ENCODE results near the gene HYKK.
"Not testable (repeated sequence)": the region's sequence is repeated elsewhere in the genome, so short reads cannot be mapped to it uniquely, and the experiment has no call there.

Gene HYKK

DNA sequence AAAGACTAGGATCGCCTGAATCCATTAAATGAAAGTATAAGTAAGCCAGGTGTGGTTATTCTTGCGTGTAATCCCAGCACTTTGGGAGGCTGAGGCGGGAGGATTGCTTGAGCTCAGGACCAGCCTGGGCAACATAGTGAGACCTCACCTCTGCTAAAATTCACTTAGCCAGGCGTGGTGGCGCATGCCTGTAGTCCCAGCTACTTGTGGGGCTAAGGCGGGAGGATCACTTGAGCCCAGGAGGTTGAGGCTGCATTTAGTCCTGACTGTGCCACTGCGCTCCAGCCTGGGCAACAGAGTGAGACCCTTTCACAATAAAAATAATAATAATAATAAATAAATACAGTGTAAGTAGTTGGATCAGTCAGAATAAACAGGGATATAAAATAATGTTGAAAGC, 25.5 kb upstream of the HYKK start:
- no peak for DNase-seq (ENCODE audit: low read depth in 2 of 2)
- TF ChIP-seq, protein P1, sequence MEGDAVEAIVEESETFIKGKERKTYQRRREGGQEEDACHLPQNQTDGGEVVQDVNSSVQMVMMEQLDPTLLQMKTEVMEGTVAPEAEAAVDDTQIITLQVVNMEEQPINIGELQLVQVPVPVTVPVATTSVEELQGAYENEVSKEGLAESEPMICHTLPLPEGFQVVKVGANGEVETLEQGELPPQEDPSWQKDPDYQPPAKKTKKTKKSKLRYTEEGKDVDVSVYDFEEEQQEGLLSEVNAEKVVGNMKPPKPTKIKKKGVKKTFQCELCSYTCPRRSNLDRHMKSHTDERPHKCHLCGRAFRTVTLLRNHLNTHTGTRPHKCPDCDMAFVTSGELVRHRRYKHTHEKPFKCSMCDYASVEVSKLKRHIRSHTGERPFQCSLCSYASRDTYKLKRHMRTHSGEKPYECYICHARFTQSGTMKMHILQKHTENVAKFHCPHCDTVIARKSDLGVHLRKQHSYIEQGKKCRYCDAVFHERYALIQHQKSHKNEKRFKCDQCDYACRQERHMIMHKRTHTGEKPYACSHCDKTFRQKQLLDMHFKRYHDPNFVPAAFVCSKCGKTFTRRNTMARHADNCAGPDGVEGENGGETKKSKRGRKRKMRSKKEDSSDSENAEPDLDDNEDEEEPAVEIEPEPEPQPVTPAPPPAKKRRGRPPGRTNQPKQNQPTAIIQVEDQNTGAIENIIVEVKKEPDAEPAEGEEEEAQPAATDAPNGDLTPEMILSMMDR (IDR thresholded peaks at IDR 0.05; ENCODE audit: low read depth, low read length): no peak

DNA sequence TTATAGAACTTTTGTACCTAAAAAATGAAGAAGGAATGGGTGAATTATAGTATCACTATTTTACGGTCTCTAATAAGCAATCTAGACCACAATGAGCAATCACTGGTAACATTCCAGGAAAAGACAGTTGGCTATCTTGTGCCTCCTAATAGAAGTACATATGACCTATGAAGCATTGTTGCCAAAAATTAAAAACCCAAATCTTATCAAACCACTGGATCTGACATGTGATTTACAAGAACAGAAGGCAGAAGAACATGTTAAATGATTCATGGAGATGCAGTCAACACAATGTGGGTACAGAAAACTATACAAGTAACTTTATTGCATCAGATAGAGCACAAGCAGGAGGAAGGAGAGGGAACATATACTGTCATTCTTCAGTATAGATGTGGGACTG, 14.5 kb upstream of the HYKK start:
- peak; percentile 24 to 51 for DNase-seq (ENCODE audit: low read depth in 2 of 2)
- TF ChIP-seq, protein P1 (IDR thresholded peaks at IDR 0.05; ENCODE audit: low read depth, low read length): no peak
- H3K4me3 ChIP-seq (replicated peaks in 1 of 2; ENCODE audit: low read depth in 2 of 2, low read length in 2 of 2): no peak overlapping the region

More for the DNA sequence above, 25.5 kb upstream of the HYKK start:
- no peak overlapping the region for H3K4me3 ChIP-seq (replicated peaks in 1 of 2; ENCODE audit: low read depth in 2 of 2, low read length in 2 of 2)

DNA sequence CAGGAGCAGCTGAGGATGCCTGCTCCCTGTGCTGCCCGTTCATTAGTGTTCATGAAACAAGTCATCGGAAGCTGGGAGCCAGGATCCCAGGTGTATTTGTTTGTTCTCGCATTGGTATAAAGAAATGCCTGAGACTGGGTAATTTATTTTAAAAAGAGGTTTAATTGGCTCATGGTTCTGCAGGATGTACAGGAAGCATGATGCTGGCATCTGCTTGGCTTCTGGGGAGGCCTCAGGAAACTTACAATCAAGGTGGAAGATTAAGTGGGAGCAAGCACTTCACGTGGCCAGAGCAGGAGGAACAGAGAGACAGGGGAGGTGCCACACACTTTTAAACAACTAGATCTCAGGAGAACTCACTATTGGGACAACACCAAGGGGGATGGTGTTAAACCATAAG, 5.5 kb upstream of the HYKK start:
- H3K4me3 ChIP-seq (replicated peaks in 1 of 2; ENCODE audit: low read depth in 2 of 2, low read length in 2 of 2): no peak overlapping the region
- no peak for DNase-seq (ENCODE audit: low read depth in 2 of 2)
- TF ChIP-seq, protein P1 (IDR thresholded peaks at IDR 0.05; ENCODE audit: low read depth, low read length): no peak

DNA sequence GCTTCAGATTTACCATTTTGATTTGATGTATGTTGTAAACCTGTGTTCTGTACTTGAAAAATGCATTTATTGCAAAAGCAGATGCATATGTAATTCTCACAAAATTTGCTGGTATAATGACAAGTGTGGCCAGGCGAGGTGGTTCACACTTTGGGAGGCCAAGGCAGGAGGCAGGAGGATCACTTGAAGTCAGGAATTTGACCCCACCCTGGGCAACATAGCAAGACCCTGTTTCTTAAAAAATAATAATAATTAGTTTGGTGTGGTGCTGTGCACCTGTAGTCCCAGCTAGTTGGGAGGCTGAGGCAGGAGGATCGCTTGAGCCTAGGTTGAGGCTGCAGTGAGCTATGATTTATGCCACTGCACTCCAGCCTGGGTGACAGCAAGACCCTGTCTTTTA, 4.7 kb upstream of the HYKK start:
- no peak overlapping the region for H3K4me3 ChIP-seq (replicated peaks in 1 of 2; ENCODE audit: low read depth in 2 of 2, low read length in 2 of 2)
- no peak for DNase-seq (ENCODE audit: low read depth in 2 of 2)
- TF ChIP-seq, protein P1 (IDR thresholded peaks at IDR 0.05; ENCODE audit: low read depth, low read length): no peak

DNA sequence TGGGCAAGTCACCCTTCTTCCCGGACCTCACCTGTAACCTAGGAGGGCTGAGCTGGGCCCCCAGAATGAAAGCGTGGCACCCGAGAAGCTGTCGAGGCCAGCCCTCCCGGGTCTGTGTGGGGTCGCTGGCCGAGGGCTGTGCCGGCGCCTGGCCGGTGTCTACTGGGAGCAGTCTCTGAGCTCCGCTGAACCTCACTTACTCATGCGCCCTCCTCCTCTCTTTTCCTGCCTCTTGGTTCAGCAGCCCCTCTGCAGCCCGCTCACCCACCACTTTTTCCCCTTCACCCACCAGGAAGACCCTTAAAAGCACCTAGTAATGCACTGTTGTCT, 419 bp downstream of the HYKK start:
- TF ChIP-seq, protein P1 (IDR thresholded peaks at IDR 0.05; ENCODE audit: low read depth, low read length): no peak
- peak overlapping the region; percentile 93 to 94 for H3K4me3 ChIP-seq (replicated peaks in 1 of 2; ENCODE audit: low read depth in 2 of 2, low read length in 2 of 2)
- DNase-seq (ENCODE audit: low read depth in 2 of 2): no peak

DNA sequence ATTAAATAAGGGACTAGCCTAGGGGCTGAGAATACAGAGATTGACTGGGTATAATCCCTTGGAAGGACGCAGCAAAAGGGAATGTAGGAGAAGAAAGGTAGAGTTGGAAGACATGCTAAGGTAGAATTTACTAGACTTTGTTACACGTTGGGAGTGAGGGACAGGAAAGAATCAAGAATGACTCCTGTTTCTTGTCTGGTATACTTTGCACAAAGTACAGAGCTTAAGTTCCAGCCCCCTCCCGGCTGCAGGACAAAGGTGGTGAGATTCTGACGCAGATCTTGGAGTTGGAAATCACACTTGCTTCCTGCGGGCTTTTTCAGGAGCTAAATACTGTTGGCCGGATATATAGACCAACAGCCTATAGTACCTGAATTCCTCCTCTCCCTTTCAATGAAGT, 895 bp downstream of the HYKK start:
- TF ChIP-seq, protein P1 (IDR thresholded peaks at IDR 0.05; ENCODE audit: low read depth, low read length): no peak
- DNase-seq (ENCODE audit: low read depth in 2 of 2): no peak

DNA sequence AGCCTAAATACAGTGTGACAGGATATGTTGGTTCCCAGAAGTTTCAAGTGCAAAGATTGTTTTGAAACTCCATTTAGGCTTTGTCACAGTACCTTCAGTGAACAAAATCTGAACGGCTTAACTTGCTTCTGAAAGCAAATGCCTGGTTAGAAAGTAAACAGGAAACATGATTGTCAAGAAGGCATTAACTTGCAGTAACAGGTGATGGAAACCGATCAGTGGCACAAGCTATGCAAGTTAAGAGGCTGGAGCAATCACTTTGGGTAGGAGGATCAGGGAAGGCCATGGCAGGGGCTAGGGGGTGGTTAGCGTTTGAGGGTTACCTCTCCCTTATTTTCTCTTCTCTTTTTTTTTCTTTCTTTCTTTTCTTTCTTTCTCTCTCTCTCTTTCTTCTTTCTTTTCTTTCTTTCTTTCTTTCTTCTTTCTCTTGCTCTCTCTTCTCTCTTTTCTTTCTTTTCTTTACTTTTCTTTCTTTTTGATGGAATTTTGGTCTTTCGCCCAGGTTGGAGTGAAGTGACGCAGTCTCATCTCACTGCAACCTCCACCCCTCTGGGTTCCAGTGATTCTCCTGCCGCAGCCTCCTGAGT, 2.4 kb downstream of the HYKK start:
- TF ChIP-seq, protein P1 (IDR thresholded peaks at IDR 0.05; ENCODE audit: low read depth, low read length): no peak
- H3K4me3 ChIP-seq (replicated peaks in 1 of 2; ENCODE audit: low read depth in 2 of 2, low read length in 2 of 2): no peak overlapping the region
- DNase-seq (ENCODE audit: low read depth in 2 of 2): no peak

More for the DNA sequence above, 895 bp downstream of the HYKK start:
- H3K4me3 ChIP-seq (replicated peaks in 1 of 2; ENCODE audit: low read depth in 2 of 2, low read length in 2 of 2): peak overlapping the region; percentile 93 to 94

DNA sequence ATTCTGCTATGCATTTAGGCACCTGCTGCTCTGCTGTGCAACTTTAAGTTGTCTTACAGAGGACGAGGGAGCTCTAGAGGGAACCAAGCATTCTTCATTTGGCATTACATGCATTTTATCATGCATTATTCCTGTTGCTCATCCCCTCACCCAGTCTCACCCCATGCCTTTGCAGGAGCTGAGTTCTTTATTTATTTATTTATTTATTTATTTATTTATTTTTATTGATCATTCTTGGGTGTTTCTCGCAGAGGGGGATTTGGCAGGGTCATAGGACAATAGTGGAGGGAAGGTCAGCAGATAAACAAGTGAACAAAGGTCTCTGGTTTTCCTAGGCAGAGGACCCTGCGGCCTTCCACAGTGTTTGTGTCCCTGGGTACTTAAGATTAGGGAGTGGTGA, 12.7 kb downstream of the HYKK start:
- DNase-seq (ENCODE audit: low read depth in 2 of 2); H3K4me3 ChIP-seq (replicated peaks in 1 of 2; ENCODE audit: low read depth in 2 of 2, low read length in 2 of 2): not testable (repeated sequence)
